Tibial artery (tissue), 4 donors: Measurements from ENCODE around the gene HACD2.

Experiments used
- DNase-seq, 2 donors: peaks; one replicate each; pipeline ENCODE4 v3.0.0-alpha.2; 2019
- H3K27ac ChIP-seq, 2 donors: fragments of 200-600 bp; sonication (generic) in 1 of 2; 1 replicate in 1 of 2; 2 replicates in 1 of 2; pipeline ENCODE4 v1.5.1; 2018 to 2019; ENCODE audit warnings: mild to moderate bottlenecking in 1 of 2
- H3K27me3 ChIP-seq, 2 donors: fragments of 200-600 bp; sonication (generic) in 1 of 2; one replicate each; pipeline versions ENCODE4 v1.5.1 to v1.6.0; 2016 to 2019
- H3K36me3 ChIP-seq, 3 donors: fragments of 200-600 bp; sonication (generic) in 2 of 3; one replicate each; pipeline ENCODE4 v1.5.1; 2016 to 2019; ENCODE audit warnings: mild to moderate bottlenecking in 2 of 3
- H3K4me1 ChIP-seq, 4 donors: fragments of 200-600 bp; sonication (generic) in 2 of 4; 1 replicate in 3 of 4; 2 replicates in 1 of 4; pipeline ENCODE4 v1.5.1; 2016 to 2019
- H3K4me3 ChIP-seq, 2 donors: fragments of 200-600 bp; sonication (generic) in 1 of 2; 1 replicate in 1 of 2; 2 replicates in 1 of 2; pipeline ENCODE4 v1.5.1; 2018 to 2019; ENCODE audit warnings: mild to moderate bottlenecking in 2 of 2
- H3K9me3 ChIP-seq, 3 donors: fragments of 200-600 bp; sonication (generic) in 1 of 3; one replicate each; pipeline ENCODE4 v1.5.1; 2016 to 2019
- CTCF ChIP-seq, 2 experiments: fragments of 200-600 bp in 1 of 2; fragments of 450-650 bp in 1 of 2; IDR thresholded peaks; one replicate each; pipeline ENCODE4 v1.5.1; 2017 to 2019; ENCODE audit warnings: antibody characterized with exemption in 2 of 2, mild to moderate bottlenecking in 1 of 2, moderate library complexity in 1 of 2
- intact Hi-C: fragments of 100-400 bp; cut with DNase I; formaldehyde crosslinking; loops from one replicate; pipeline ENCODE4 v1.15.0; 2023; ENCODE audit warnings: low total_unique reads

HACD2 gene

GRCh38 chr3:123622766-123623165 lies 37.9 kb upstream of the HACD2 start:
- Histone ChIP-seq H3K27ac (peak overlapping the region; percentile 23 to 80), H3K27me3 (no peaks in the 10 kb centered on the region), H3K9me3 (no peaks in the 10 kb centered on the region), H3K4me3 (no peak overlapping the region), H3K36me3 (peaks cover 54 to 74% (median 66%) of the 10 kb centered on the region in 3 donors), H3K4me1 (peaks cover 0 to 63% (median 43%) of the 10 kb centered on the region in 4 donors)
- intact Hi-C loops, result no loop called here
- no peak for DNase-seq
- no peak for TF ChIP-seq CTCF (IDR thresholded peaks at IDR 0.05)

GRCh38 chr3:123621850-123622189 lies 37.0 kb upstream of the HACD2 start:
- Histone ChIP-seq H3K36me3 (peaks cover 48 to 70% (median 59%) of the 10 kb centered on the region in 3 donors), H3K27ac (peak overlapping the region; percentile 67 to 80), H3K9me3 (no peaks in the 10 kb centered on the region), H3K27me3 (no peaks in the 10 kb centered on the region), H3K4me3 (no peak overlapping the region), H3K4me1 (peaks cover 0 to 72% (median 52%) of the 10 kb centered on the region in 4 donors)
- no peak for DNase-seq
- no peak for TF ChIP-seq CTCF (IDR thresholded peaks at IDR 0.05)
- intact Hi-C loops, result no loop called here

GRCh38 chr3:123621186-123621849 lies 36.5 kb upstream of the HACD2 start:
- no peak overlapping the region for H3K4me3 ChIP-seq
- intact Hi-C loops, result no loop called here

GRCh38 chr3:123620343-123620742 lies 35.5 kb upstream of the HACD2 start:
- H3K4me3 ChIP-seq, result peak overlapping the region in 1 of 2 donors; percentile 24
- no peaks in the 10 kb centered on the region for H3K9me3 ChIP-seq
- DNase-seq, result no peak
- intact Hi-C loops, result no loop called here
- H3K36me3 ChIP-seq, result peaks cover 43 to 59% (median 56%) of the 10 kb centered on the region in 3 donors
- peaks cover 0 to 83% (median 53%) of the 10 kb centered on the region in 4 donors for H3K4me1 ChIP-seq
- peak overlapping the region; percentile 67 to 80 for H3K27ac ChIP-seq
- TF ChIP-seq CTCF (IDR thresholded peaks at IDR 0.05), result no peak
- H3K27me3 ChIP-seq, result no peaks in the 10 kb centered on the region

More at GRCh38 chr3:123621186-123621849, 36.5 kb upstream of the HACD2 start:
- DNase-seq, result no peak
- Histone ChIP-seq H3K9me3 (no peaks in the 10 kb centered on the region), H3K4me1 (peaks cover 0 to 77% (median 53%) of the 10 kb centered on the region in 4 donors), H3K36me3 (peaks cover 48 to 68% (median 56%) of the 10 kb centered on the region in 3 donors), H3K27me3 (no peaks in the 10 kb centered on the region), H3K27ac (peak overlapping the region; percentile 67 to 80)
- TF ChIP-seq CTCF (IDR thresholded peaks at IDR 0.05), result no peak

GRCh38 chr3:123618768-123619484 lies 34.1 kb upstream of the HACD2 start:
- Histone ChIP-seq H3K27ac (peak overlapping the region; percentile 67 to 80), H3K36me3 (peaks cover 30 to 55% (median 51%) of the 10 kb centered on the region in 3 donors), H3K4me1 (peaks cover 0 to 94% (median 53%) of the 10 kb centered on the region in 4 donors)

More at GRCh38 chr3:123618768-123619484, 34.1 kb upstream of the HACD2 start:
- DNase-seq, result peak; percentile 87 to 95
- intact Hi-C loops, result no loop called here
- TF ChIP-seq CTCF (IDR thresholded peaks at IDR 0.05), result no peak
- Histone ChIP-seq H3K27me3 (no peaks in the 10 kb centered on the region), H3K9me3 (no peaks in the 10 kb centered on the region), H3K4me3 (peak overlapping the region; percentile 20 to 28)
